ENCODE results near the gene RPS2.

RPS2 gene

GRCh38 chr16:1918351-1919326, 46.0 kb downstream of the RPS2 start, which contains the start of gene HS3ST6:
HS3ST6 (minus strand) TSS chr16:1918415; CDS start chr16:1918323, 92 bp downstream.
- DNase-seq: no peak

GRCh38 chr16:1917665-1918350, 46.8 kb downstream of the RPS2 start:
- no peak for DNase-seq

- no peak for DNase-seq
Observed at GRCh38 chr16:1917056-1917664, 47.5 kb downstream of the RPS2 start.

GRCh38 chr16:1916640-1916990, 48.0 kb downstream of the RPS2 start:
- DNase-seq: no peak

GRCh38 chr16:1915732-1916639, 48.6 kb downstream of the RPS2 start:
- no peak for DNase-seq

GRCh38 chr16:1914988-1915387, 49.6 kb downstream of the RPS2 start:
- no peak for DNase-seq

GRCh38 chr16:1914084-1914608, 50.5 kb downstream of the RPS2 start:
- DNase-seq: no peak

GRCh38 chr16:1913327-1914083, 51.1 kb downstream of the RPS2 start:
- no peak for DNase-seq

GRCh38 chr16:1912215-1912543, 52.4 kb downstream of the RPS2 start:
- no peak for DNase-seq

Measured in GOT3 (cell line).